Adipose tissue (tissue), 3 donors: ENCODE data around the gene SMIM24. TPM values are rescaled to one million over a fixed set of nuclear protein-coding genes. Genes with fewer than 3 reads are reported as not detected.

Experiments used
- H3K27ac ChIP-seq: one replicate; pipeline ENCODE4 v1.5.1; 2013; ENCODE audit warnings: low read depth, low read length
- WGBS, 3 donors: extraction: QIAGEN DNeasy Blood & Tissue Kit; methylation state at CpG; one replicate each; pipeline ENCODE4 v1.1.7; 2013; 5-methylcytosine and 5-hydroxymethylcytosine counted together
- polyA plus RNA-seq, 3 donors: library from polyadenylated mRNA; stranded (reverse); fragments of 200-250 nt; gene quantifications; one replicate each; pipeline ENCODE4 v1.2.3, GENCODE V29; 2013
- donor health status: healthy with polysubstance abuse.
- donor health status: Bipolar disorder and iron deficiency.
- donor health status: healthy.

SMIM24 gene
- polyA plus RNA-seq, 3 donors, result 1.2 to 18.6 (median 1.9) TPM

GRCh38 chr19:3479834-3480215, 500 bp downstream of the SMIM24 start:
- H3K27ac ChIP-seq, result no peak overlapping the region
- whole genome bisulfite sequencing, 3 donors, result 34 to 46% (median 45%) methylated on average over 7 to 9 of the region's 9 CpGs

- no peak overlapping the region for H3K27ac ChIP-seq
- 14 to 37% (median 29%) methylated on average over 7 of the region's 7 CpGs for WGBS, 3 donors
Observed at GRCh38 chr19:3479177-3479833, 1.0 kb downstream of the SMIM24 start.

GRCh38 chr19:3478409-3479176, 1.7 kb downstream of the SMIM24 start:
- 16 to 35% (median 17%) methylated on average over 25 to 27 of the region's 27 CpGs for WGBS, 3 donors
- no peak overlapping the region for H3K27ac ChIP-seq

GRCh38 chr19:3477951-3478350, 2.4 kb downstream of the SMIM24 start:
- WGBS, 3 donors, result 68 to 91% (median 90%) methylated on average over 2 of the region's 2 CpGs
- no peak overlapping the region for H3K27ac ChIP-seq

- no peak overlapping the region for H3K27ac ChIP-seq
Observed at GRCh38 chr19:3477506-3477905, 2.8 kb downstream of the SMIM24 start.

GRCh38 chr19:3476830-3477229, 3.5 kb downstream of the SMIM24 start:
- H3K27ac ChIP-seq, result no peak overlapping the region
- WGBS, 3 donors, result 50 to 94% (median 78%) methylated on average over 2 of the region's 2 CpGs

GRCh38 chr19:3475449-3475848, 4.9 kb downstream of the SMIM24 start:
- 81 to 92% (median 84%) methylated on average over 4 of the region's 4 CpGs for WGBS, 3 donors
- no peak overlapping the region for H3K27ac ChIP-seq

- 68 to 94% (median 70%) methylated on average over 2 of the region's 2 CpGs for WGBS, 3 donors
Observed at GRCh38 chr19:3474614-3475013, 5.7 kb downstream of the SMIM24 start.

GRCh38 chr19:3474010-3474409, 6.3 kb downstream of the SMIM24 start:
- H3K27ac ChIP-seq, result no peak overlapping the region
- WGBS, 3 donors, result 27 to 80% (median 78%) methylated on average over 8 of the region's 8 CpGs

More at GRCh38 chr19:3474614-3475013, 5.7 kb downstream of the SMIM24 start:
- H3K27ac ChIP-seq, result no peak overlapping the region

- no peak overlapping the region for H3K27ac ChIP-seq
- WGBS, 3 donors, result 25 to 29% (median 26%) methylated on average over 24 of the region's 24 CpGs
Observed at GRCh38 chr19:3471954-3472655, 8.2 kb downstream of the SMIM24 start.

- WGBS, 3 donors, result 61 to 68% (median 65%) methylated on average over 11 of the region's 11 CpGs
- H3K27ac ChIP-seq, result no peak overlapping the region
Observed at GRCh38 chr19:3470500-3471128, 9.7 kb downstream of the SMIM24 start.

GRCh38 chr19:3469638-3470499, 10.5 kb downstream of the SMIM24 start:
- WGBS, 3 donors, result 49 to 57% (median 54%) methylated on average over 14 of the region's 14 CpGs
- no peak overlapping the region for H3K27ac ChIP-seq

GRCh38 chr19:3468211-3468610, 12.1 kb downstream of the SMIM24 start:
- WGBS, 3 donors, result 81 to 100% (median 92%) methylated on average over 3 of the region's 3 CpGs

GRCh38 chr19:3467437-3468198, 12.7 kb downstream of the SMIM24 start:
- no peak overlapping the region for H3K27ac ChIP-seq
- 82 to 93% (median 86%) methylated on average over 10 of the region's 10 CpGs for WGBS, 3 donors

More at GRCh38 chr19:3468211-3468610, 12.1 kb downstream of the SMIM24 start:
- H3K27ac ChIP-seq, result no peak overlapping the region

- WGBS, 3 donors, result 66 to 96% (median 79%) methylated on average over 9 of the region's 9 CpGs
- H3K27ac ChIP-seq, result no peak overlapping the region
Observed at GRCh38 chr19:3466635-3467034, 13.7 kb downstream of the SMIM24 start.

GRCh38 chr19:3465552-3465951, 14.8 kb downstream of the SMIM24 start:
- 83 to 89% (median 83%) methylated on average over 7 of the region's 7 CpGs for WGBS, 3 donors
- no peak overlapping the region for H3K27ac ChIP-seq

GRCh38 chr19:3464587-3465235, 15.6 kb downstream of the SMIM24 start:
- no peak overlapping the region for H3K27ac ChIP-seq
- 76 to 83% (median 83%) methylated on average over 21 to 31 of the region's 31 CpGs for WGBS, 3 donors
